ENCODE results near the gene ABHD18.
"Not testable (repeated sequence)": the region's sequence is repeated elsewhere in the genome, so short reads cannot be mapped to it uniquely, and the experiment has no call there.

Gene ABHD18

DNA sequence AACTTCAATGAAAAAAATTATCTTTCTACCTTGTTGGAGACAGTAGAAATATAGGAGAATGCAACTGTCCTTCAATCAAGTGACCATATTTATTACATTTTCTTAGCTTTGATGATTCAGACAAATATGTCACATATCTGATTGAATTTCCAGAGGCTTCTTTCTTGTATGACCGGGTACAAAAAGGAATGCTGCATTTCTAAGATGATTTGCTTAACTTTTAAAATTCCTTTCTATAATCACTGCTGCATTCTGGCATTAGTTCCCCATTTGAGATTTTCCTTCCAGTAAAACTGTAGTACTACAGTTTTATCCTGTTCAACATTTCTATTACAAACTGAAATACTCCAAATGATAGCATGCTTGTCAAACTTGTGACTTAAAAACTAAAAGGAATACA, 5.4 kb upstream of the ABHD18 start:
- Histone ChIP-seq H3K36me3 (ENCODE audit: control insufficient read depth in 2 of 2, insufficient read depth in 2 of 2, low read length in 2 of 2) (peaks cover 0 to 7% of the 10 kb centered on the region in 2 donors), H3K9ac (ENCODE audit: low read depth in 1 of 2, low read length in 2 of 2) (no peak overlapping the region), H3K9me3 (ENCODE audit: control insufficient read depth in 2 of 2, low read length in 2 of 2) (no peaks in the 10 kb centered on the region), H3K27ac (ENCODE audit: low read depth in 2 of 2, low read length in 2 of 2) (no peak overlapping the region), H3K27me3 (ENCODE audit: control insufficient read depth in 2 of 2, insufficient read depth in 2 of 2, low read length in 2 of 2) (no peaks in the 10 kb centered on the region), H3K4me3 (ENCODE audit: low read length in 2 of 2) (no peak overlapping the region), H3K4me1 (ENCODE audit: control insufficient read depth in 2 of 2, insufficient read depth in 2 of 2, low read length in 2 of 2) (no peaks in the 10 kb centered on the region)

DNA sequence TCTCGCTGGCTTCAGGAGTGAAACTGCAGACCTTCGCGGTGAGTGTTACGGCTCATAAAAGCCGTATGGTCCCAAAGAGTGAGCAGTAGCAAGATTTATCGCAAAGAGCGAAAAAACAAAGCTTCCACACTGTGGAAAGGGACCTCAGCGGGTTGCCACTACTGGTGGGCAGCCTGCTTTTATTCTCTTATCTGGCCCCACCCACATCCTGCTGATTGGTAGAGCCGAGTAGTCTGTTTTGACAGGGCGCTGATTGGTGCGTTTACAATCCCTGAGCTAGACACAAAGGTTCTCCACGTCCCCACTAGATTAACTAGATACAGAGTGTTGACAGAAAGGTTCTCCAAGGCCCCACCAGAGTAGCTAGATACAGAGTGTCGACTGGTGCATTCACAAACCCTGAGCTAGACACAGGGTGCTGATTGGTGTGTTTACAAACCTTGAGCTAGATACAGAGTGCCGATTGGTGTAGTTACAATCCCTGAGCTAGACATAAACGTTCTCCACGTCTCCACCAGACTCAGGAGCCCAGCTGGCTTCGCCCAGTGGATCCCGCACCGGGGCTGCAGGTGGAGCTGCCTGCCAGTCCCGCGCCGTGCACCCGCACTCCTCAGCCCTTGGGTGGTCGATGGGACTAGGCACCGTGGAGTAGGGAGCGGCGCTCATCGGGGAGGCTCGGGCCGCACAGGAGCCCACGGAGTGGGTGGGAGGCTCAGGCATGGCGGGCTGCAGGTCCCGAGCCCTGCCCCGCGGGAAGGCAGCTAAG, 1.4 kb upstream of the ABHD18 start:
- H3K27ac ChIP-seq (ENCODE audit: low read depth in 2 of 2, low read length in 2 of 2); H3K27me3 ChIP-seq (ENCODE audit: control insufficient read depth in 2 of 2, insufficient read depth in 2 of 2, low read length in 2 of 2); H3K9ac ChIP-seq (ENCODE audit: low read depth in 1 of 2, low read length in 2 of 2); H3K36me3 ChIP-seq (ENCODE audit: control insufficient read depth in 2 of 2, insufficient read depth in 2 of 2, low read length in 2 of 2); H3K9me3 ChIP-seq (ENCODE audit: control insufficient read depth in 2 of 2, low read length in 2 of 2); H3K4me1 ChIP-seq (ENCODE audit: control insufficient read depth in 2 of 2, insufficient read depth in 2 of 2, low read length in 2 of 2): not testable (repeated sequence)
- peak overlapping the region; percentile 38 to 44 for H3K4me3 ChIP-seq (ENCODE audit: low read length in 2 of 2)

DNA sequence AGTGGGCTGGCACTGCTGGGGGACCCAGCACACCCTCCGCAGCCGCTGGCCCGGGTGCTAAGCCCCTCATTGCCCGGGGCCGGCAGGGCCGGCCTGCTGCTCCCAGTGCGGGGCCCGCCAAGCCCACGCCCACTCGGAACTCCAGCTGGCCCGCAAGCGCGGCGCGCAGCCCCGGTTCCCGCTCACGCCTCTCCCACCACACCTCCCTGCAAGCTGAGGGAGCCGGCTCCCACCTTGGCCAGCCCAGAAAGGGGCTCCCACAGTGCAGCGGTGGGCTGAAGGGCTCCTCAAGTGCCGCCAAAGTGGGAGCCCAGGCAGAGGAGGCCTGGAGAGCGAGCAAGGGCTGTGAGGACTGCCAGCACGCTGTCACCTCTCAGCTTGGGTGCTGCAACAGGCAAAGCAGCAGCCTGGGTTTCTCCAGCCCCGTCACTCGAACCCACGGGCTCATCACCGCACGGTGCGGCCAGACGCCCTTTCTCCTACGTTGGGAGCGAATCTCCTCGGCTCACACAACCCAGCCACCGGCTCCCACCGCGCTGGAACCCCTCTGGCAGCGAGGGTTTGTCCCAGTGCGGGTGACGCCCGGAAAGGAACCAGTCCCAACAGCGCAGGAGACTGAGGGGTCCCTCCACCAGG, 662 bp upstream of the ABHD18 start:
- H3K4me3 ChIP-seq (ENCODE audit: low read length in 2 of 2), result peak overlapping the region; percentile 88 to 97
- H3K9ac ChIP-seq (ENCODE audit: low read depth in 1 of 2, low read length in 2 of 2), result peak overlapping the region; percentile 97 to 100
- H3K27me3 ChIP-seq (ENCODE audit: control insufficient read depth in 2 of 2, insufficient read depth in 2 of 2, low read length in 2 of 2); H3K36me3 ChIP-seq (ENCODE audit: control insufficient read depth in 2 of 2, insufficient read depth in 2 of 2, low read length in 2 of 2); H3K4me1 ChIP-seq (ENCODE audit: control insufficient read depth in 2 of 2, insufficient read depth in 2 of 2, low read length in 2 of 2); H3K9me3 ChIP-seq (ENCODE audit: control insufficient read depth in 2 of 2, low read length in 2 of 2): not testable (repeated sequence)
- peak overlapping the region; percentile 99 for H3K27ac ChIP-seq (ENCODE audit: low read depth in 2 of 2, low read length in 2 of 2)

DNA sequence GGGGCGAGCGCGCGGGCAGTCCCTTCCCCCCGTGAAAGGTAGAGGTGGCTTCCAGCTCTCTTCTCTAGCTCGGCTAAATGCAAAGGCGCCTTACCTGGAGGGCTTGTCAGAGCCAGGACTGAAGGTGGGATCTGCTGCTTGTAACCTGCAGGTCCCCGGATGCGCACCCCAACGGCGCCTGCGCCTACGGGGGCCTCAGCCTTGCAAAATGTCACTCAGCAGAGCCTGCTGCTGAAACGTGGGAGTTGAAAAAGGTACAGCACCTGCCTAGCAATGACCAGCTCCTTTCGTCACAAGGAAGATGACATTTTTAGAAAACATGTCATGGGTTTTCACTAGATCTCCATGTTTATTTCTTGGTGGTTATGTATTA, 583 bp downstream of the ABHD18 start:
- H3K27ac ChIP-seq (ENCODE audit: low read depth in 2 of 2, low read length in 2 of 2), result peak overlapping the region; percentile 99
- peaks cover 0 to 4% of the 10 kb centered on the region in 2 donors for H3K36me3 ChIP-seq (ENCODE audit: control insufficient read depth in 2 of 2, insufficient read depth in 2 of 2, low read length in 2 of 2)
- no peaks in the 10 kb centered on the region for H3K27me3 ChIP-seq (ENCODE audit: control insufficient read depth in 2 of 2, insufficient read depth in 2 of 2, low read length in 2 of 2)
- peak overlapping the region; percentile 88 to 97 for H3K4me3 ChIP-seq (ENCODE audit: low read length in 2 of 2)
- H3K9ac ChIP-seq (ENCODE audit: low read depth in 1 of 2, low read length in 2 of 2), result peak overlapping the region; percentile 97 to 100
- no peaks in the 10 kb centered on the region for H3K9me3 ChIP-seq (ENCODE audit: control insufficient read depth in 2 of 2, low read length in 2 of 2)
- peaks cover 6 to 8% of the 10 kb centered on the region in 2 donors for H3K4me1 ChIP-seq (ENCODE audit: control insufficient read depth in 2 of 2, insufficient read depth in 2 of 2, low read length in 2 of 2)

DNA sequence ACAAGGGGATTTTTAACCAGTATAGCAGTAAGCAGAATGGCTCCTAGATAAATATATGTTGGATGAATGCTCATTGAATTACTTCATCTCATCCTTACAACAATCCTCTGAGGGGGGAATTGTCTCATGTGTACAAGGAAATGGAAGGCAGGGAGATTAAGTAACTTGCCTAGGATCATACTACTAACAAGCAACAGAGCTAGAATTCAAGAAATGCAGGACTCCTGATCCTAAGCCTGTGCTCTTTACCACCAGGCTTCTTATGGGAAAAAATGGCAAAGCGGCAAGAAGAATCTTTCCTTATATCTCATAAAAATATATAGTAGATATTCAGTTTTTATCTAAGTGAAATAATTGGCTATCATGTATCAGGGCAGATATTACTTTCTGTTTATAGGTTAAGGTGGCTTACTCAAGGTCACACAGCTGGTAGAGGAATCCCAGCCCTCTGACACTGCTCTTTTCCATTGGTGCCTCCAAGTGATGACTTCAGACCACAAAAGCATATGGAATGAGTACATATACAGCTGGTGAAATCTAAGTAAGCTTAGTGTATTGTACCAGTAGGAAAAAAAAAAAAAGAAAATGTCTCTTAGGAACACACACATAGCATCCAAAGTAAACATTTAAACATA, 2.1 kb downstream of the ABHD18 start:
- H3K27ac ChIP-seq (ENCODE audit: low read depth in 2 of 2, low read length in 2 of 2), result no peak overlapping the region
- no peak overlapping the region for H3K9ac ChIP-seq (ENCODE audit: low read depth in 1 of 2, low read length in 2 of 2)
- H3K4me1 ChIP-seq (ENCODE audit: control insufficient read depth in 2 of 2, insufficient read depth in 2 of 2, low read length in 2 of 2), result peaks cover 6 to 8% of the 10 kb centered on the region in 2 donors
- peaks cover 0 to 4% of the 10 kb centered on the region in 2 donors for H3K36me3 ChIP-seq (ENCODE audit: control insufficient read depth in 2 of 2, insufficient read depth in 2 of 2, low read length in 2 of 2)
- no peaks in the 10 kb centered on the region for H3K27me3 ChIP-seq (ENCODE audit: control insufficient read depth in 2 of 2, insufficient read depth in 2 of 2, low read length in 2 of 2)
- H3K4me3 ChIP-seq (ENCODE audit: low read length in 2 of 2), result no peak overlapping the region
- no peaks in the 10 kb centered on the region for H3K9me3 ChIP-seq (ENCODE audit: control insufficient read depth in 2 of 2, low read length in 2 of 2)

DNA sequence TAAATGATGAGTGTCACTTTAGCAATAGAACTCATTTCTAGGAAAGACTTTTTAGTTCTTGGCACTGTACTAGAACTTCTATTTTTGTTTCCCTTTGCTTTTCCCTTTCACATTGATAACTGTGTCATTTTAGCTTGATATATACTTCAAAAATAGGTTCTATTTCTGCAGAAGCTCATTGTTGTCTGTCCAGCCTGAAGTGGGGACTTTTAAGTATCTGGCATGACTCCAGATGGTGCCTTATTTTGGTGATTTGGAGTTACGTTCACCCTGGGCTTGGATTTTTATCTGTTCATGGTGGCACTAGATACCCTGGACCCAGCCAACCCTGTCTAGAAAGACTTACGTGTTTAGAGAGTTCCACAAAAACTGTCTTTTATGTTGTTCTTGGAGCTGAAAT, 3.4 kb downstream of the ABHD18 start:
- H3K27ac ChIP-seq (ENCODE audit: low read depth in 2 of 2, low read length in 2 of 2), result no peak overlapping the region
- peaks cover 6 to 8% of the 10 kb centered on the region in 2 donors for H3K4me1 ChIP-seq (ENCODE audit: control insufficient read depth in 2 of 2, insufficient read depth in 2 of 2, low read length in 2 of 2)
- H3K9ac ChIP-seq (ENCODE audit: low read depth in 1 of 2, low read length in 2 of 2), result no peak overlapping the region
- no peak overlapping the region for H3K4me3 ChIP-seq (ENCODE audit: low read length in 2 of 2)
- peaks cover 5 to 7% of the 10 kb centered on the region in 2 donors for H3K36me3 ChIP-seq (ENCODE audit: control insufficient read depth in 2 of 2, insufficient read depth in 2 of 2, low read length in 2 of 2)
- no peaks in the 10 kb centered on the region for H3K9me3 ChIP-seq (ENCODE audit: control insufficient read depth in 2 of 2, low read length in 2 of 2)
- no peaks in the 10 kb centered on the region for H3K27me3 ChIP-seq (ENCODE audit: control insufficient read depth in 2 of 2, insufficient read depth in 2 of 2, low read length in 2 of 2)

DNA sequence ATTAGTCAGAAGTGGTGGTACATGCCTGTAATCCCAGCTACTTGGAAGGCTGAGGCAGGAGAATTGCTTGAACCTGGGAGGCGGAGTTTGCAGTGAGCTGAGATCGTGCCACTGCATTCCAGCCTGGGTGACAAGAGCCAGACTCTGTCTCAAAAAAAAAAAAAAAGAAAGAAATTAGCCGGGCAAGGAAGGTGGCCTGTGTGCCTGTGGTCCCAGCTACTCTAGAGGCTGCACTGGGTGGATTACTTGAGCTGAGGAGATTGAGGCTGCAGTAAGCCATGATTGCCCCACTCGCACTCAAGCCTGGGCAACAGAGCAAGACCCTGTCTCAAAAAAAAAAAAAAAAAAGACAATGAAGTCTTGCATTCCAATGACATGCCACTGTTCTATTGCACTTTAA, 5.7 kb downstream of the ABHD18 start:
- not testable (repeated sequence) for H3K27me3 ChIP-seq (ENCODE audit: control insufficient read depth in 2 of 2, insufficient read depth in 2 of 2, low read length in 2 of 2); H3K27ac ChIP-seq (ENCODE audit: low read depth in 2 of 2, low read length in 2 of 2); H3K4me3 ChIP-seq (ENCODE audit: low read length in 2 of 2); H3K9me3 ChIP-seq (ENCODE audit: control insufficient read depth in 2 of 2, low read length in 2 of 2); H3K4me1 ChIP-seq (ENCODE audit: control insufficient read depth in 2 of 2, insufficient read depth in 2 of 2, low read length in 2 of 2); H3K9ac ChIP-seq (ENCODE audit: low read depth in 1 of 2, low read length in 2 of 2)
- H3K36me3 ChIP-seq (ENCODE audit: control insufficient read depth in 2 of 2, insufficient read depth in 2 of 2, low read length in 2 of 2), result peaks cover 5 to 11% of the 10 kb centered on the region in 2 donors

DNA sequence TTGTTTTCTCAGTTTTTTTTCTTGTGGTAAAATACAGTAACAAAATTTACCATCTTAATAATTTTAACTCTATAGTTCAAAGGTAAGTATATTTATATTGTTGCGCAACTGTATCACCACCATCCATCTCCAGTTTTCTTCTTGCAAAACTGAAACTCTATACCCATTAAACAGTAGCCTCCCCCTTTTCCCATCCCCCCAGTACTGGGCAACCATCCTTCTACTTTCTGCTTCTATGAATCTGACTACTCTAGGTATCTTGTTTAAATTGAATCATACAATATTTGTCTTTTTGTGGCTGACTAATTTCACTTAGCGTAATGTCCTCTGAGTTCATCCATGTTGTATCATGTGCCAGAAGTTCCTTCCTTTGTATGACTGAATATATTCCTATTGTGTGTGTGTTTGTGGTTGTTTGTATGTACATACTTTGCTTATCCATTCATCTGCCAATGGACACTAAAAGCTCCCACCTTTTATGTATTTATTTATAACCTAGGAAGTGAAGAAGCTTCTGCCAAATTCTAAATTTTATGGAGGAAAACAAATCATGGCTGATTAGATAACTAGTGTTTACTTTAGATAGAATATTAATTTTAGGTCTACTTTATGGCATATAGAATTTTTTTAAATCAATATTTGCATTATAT, 10.0 kb downstream of the ABHD18 start:
- H3K27ac ChIP-seq (ENCODE audit: low read depth in 2 of 2, low read length in 2 of 2), result no peak overlapping the region
- H3K9ac ChIP-seq (ENCODE audit: low read depth in 1 of 2, low read length in 2 of 2), result no peak overlapping the region
- H3K4me1 ChIP-seq (ENCODE audit: control insufficient read depth in 2 of 2, insufficient read depth in 2 of 2, low read length in 2 of 2), result no peaks in the 10 kb centered on the region
- peaks cover 5 to 11% of the 10 kb centered on the region in 2 donors for H3K36me3 ChIP-seq (ENCODE audit: control insufficient read depth in 2 of 2, insufficient read depth in 2 of 2, low read length in 2 of 2)
- H3K4me3 ChIP-seq (ENCODE audit: low read length in 2 of 2), result no peak overlapping the region
- H3K9me3 ChIP-seq (ENCODE audit: control insufficient read depth in 2 of 2, low read length in 2 of 2), result no peaks in the 10 kb centered on the region
- H3K27me3 ChIP-seq (ENCODE audit: control insufficient read depth in 2 of 2, insufficient read depth in 2 of 2, low read length in 2 of 2), result no peaks in the 10 kb centered on the region

DNA sequence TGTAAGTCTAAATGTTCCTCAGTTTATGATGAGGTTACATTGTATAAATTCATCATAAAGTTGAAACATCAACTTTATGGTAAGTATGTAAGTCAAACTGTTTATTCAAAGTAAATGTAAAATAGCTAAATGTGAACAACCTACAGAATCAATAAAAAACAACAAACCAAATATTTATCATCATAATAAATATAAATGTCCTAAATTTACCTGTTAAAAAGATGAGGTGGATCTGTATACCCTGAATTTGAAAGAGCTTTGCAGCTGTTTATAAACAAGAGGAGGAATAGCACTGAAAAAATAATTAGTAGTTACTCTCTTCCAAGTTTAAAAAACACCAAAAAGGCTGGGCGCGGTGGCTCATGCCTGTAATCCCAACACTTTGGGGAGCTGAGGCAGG, 13.7 kb downstream of the ABHD18 start:
- H3K36me3 ChIP-seq (ENCODE audit: control insufficient read depth in 2 of 2, insufficient read depth in 2 of 2, low read length in 2 of 2), result peaks cover 1 to 4% of the 10 kb centered on the region in 2 donors
- no peak overlapping the region for H3K27ac ChIP-seq (ENCODE audit: low read depth in 2 of 2, low read length in 2 of 2)

DNA sequence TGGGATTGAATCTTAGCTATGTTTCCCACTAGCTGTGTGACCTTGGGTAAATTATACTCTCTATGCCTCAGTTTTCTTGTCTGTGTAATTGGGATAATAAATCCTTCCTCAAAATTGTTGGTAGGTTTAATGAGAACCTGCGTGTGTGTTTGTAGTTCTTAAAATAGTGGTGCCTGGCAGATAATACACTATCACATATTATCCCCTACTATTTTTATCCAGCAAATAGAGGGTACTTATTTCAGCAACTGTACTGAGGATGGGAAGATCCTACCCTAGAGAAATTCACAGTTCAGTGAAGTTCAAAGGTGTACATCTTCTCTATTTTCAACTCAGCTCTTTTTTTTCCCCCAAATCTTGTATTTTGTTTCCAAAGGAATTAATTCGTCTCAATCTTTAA, 17.2 kb downstream of the ABHD18 start:
- H3K4me3 ChIP-seq (ENCODE audit: low read length in 2 of 2), result no peak overlapping the region
- H3K36me3 ChIP-seq (ENCODE audit: control insufficient read depth in 2 of 2, insufficient read depth in 2 of 2, low read length in 2 of 2), result peaks cover 4 to 12% of the 10 kb centered on the region in 2 donors
- no peak overlapping the region for H3K9ac ChIP-seq (ENCODE audit: low read depth in 1 of 2, low read length in 2 of 2)
- no peaks in the 10 kb centered on the region for H3K27me3 ChIP-seq (ENCODE audit: control insufficient read depth in 2 of 2, insufficient read depth in 2 of 2, low read length in 2 of 2)
- no peaks in the 10 kb centered on the region for H3K4me1 ChIP-seq (ENCODE audit: control insufficient read depth in 2 of 2, insufficient read depth in 2 of 2, low read length in 2 of 2)
- no peaks in the 10 kb centered on the region for H3K9me3 ChIP-seq (ENCODE audit: control insufficient read depth in 2 of 2, low read length in 2 of 2)
- H3K27ac ChIP-seq (ENCODE audit: low read depth in 2 of 2, low read length in 2 of 2), result no peak overlapping the region

More for the DNA sequence above, 13.7 kb downstream of the ABHD18 start:
- no peaks in the 10 kb centered on the region for H3K9me3 ChIP-seq (ENCODE audit: control insufficient read depth in 2 of 2, low read length in 2 of 2)
- no peak overlapping the region for H3K4me3 ChIP-seq (ENCODE audit: low read length in 2 of 2)
- no peak overlapping the region for H3K9ac ChIP-seq (ENCODE audit: low read depth in 1 of 2, low read length in 2 of 2)
- no peaks in the 10 kb centered on the region for H3K4me1 ChIP-seq (ENCODE audit: control insufficient read depth in 2 of 2, insufficient read depth in 2 of 2, low read length in 2 of 2)
- no peaks in the 10 kb centered on the region for H3K27me3 ChIP-seq (ENCODE audit: control insufficient read depth in 2 of 2, insufficient read depth in 2 of 2, low read length in 2 of 2)

Measured in mucosa of rectum (tissue), 2 donors.